ENCODE results near the gene DLG2.

DNA sequence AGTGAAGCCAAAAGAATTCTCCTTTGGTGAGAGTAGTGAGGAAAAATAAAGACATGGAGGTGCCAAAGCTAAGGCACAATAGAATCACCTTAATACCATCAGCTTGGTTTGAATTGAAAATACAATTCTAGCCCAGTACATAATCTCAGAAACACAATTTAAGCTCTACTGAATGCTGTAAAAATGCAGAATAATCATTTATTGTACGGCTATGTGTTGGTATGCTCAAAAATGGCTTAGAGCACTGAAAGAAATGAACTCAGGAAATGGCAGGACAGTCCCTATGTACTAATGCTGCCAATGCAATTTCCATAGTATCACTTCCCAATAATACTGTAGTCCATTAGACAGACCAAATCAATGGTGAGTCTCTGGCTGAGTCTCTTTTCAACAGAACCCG, 798.5 kb downstream of the DLG2 start:
- TF ChIP-seq MEF2D (tag; conservative IDR thresholded peaks at IDR 0.05; ENCODE audit: low read depth) (no peak), POLR2A (conservative IDR thresholded peaks at IDR 0.05) (no peak), POLR2AphosphoS5 (IDR thresholded peaks at IDR 0.05; ENCODE audit: control insufficient read depth, insufficient read depth, low read depth, low read length) (no peak), FOSL1 (tag; conservative IDR thresholded peaks at IDR 0.05) (no peak), SETDB1 (IDR thresholded peaks at IDR 0.05; ENCODE audit: low read length) (no peak)
- TF ChIP-seq, protein P1, sequence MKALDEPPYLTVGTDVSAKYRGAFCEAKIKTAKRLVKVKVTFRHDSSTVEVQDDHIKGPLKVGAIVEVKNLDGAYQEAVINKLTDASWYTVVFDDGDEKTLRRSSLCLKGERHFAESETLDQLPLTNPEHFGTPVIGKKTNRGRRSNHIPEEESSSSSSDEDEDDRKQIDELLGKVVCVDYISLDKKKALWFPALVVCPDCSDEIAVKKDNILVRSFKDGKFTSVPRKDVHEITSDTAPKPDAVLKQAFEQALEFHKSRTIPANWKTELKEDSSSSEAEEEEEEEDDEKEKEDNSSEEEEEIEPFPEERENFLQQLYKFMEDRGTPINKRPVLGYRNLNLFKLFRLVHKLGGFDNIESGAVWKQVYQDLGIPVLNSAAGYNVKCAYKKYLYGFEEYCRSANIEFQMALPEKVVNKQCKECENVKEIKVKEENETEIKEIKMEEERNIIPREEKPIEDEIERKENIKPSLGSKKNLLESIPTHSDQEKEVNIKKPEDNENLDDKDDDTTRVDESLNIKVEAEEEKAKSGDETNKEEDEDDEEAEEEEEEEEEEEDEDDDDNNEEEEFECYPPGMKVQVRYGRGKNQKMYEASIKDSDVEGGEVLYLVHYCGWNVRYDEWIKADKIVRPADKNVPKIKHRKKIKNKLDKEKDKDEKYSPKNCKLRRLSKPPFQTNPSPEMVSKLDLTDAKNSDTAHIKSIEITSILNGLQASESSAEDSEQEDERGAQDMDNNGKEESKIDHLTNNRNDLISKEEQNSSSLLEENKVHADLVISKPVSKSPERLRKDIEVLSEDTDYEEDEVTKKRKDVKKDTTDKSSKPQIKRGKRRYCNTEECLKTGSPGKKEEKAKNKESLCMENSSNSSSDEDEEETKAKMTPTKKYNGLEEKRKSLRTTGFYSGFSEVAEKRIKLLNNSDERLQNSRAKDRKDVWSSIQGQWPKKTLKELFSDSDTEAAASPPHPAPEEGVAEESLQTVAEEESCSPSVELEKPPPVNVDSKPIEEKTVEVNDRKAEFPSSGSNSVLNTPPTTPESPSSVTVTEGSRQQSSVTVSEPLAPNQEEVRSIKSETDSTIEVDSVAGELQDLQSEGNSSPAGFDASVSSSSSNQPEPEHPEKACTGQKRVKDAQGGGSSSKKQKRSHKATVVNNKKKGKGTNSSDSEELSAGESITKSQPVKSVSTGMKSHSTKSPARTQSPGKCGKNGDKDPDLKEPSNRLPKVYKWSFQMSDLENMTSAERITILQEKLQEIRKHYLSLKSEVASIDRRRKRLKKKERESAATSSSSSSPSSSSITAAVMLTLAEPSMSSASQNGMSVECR (CRISPR knock-in tag; IDR thresholded peaks at IDR 0.05): no peak
- TF ChIP-seq, protein P2, sequence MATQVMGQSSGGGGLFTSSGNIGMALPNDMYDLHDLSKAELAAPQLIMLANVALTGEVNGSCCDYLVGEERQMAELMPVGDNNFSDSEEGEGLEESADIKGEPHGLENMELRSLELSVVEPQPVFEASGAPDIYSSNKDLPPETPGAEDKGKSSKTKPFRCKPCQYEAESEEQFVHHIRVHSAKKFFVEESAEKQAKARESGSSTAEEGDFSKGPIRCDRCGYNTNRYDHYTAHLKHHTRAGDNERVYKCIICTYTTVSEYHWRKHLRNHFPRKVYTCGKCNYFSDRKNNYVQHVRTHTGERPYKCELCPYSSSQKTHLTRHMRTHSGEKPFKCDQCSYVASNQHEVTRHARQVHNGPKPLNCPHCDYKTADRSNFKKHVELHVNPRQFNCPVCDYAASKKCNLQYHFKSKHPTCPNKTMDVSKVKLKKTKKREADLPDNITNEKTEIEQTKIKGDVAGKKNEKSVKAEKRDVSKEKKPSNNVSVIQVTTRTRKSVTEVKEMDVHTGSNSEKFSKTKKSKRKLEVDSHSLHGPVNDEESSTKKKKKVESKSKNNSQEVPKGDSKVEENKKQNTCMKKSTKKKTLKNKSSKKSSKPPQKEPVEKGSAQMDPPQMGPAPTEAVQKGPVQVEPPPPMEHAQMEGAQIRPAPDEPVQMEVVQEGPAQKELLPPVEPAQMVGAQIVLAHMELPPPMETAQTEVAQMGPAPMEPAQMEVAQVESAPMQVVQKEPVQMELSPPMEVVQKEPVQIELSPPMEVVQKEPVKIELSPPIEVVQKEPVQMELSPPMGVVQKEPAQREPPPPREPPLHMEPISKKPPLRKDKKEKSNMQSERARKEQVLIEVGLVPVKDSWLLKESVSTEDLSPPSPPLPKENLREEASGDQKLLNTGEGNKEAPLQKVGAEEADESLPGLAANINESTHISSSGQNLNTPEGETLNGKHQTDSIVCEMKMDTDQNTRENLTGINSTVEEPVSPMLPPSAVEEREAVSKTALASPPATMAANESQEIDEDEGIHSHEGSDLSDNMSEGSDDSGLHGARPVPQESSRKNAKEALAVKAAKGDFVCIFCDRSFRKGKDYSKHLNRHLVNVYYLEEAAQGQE (IDR thresholded peaks at IDR 0.05; ENCODE audit: borderline replicate concordance): no peak
- TF ChIP-seq, protein P2 (CRISPR knock-in tag; IDR thresholded peaks at IDR 0.05; ENCODE audit: low read depth): no peak
- TF ChIP-seq, protein P3, sequence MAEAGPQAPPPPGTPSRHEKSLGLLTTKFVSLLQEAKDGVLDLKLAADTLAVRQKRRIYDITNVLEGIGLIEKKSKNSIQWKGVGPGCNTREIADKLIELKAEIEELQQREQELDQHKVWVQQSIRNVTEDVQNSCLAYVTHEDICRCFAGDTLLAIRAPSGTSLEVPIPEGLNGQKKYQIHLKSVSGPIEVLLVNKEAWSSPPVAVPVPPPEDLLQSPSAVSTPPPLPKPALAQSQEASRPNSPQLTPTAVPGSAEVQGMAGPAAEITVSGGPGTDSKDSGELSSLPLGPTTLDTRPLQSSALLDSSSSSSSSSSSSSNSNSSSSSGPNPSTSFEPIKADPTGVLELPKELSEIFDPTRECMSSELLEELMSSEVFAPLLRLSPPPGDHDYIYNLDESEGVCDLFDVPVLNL (CRISPR knock-in tag; IDR thresholded peaks at IDR 0.05; ENCODE audit: low read depth): no peak
- TF ChIP-seq, protein P4, sequence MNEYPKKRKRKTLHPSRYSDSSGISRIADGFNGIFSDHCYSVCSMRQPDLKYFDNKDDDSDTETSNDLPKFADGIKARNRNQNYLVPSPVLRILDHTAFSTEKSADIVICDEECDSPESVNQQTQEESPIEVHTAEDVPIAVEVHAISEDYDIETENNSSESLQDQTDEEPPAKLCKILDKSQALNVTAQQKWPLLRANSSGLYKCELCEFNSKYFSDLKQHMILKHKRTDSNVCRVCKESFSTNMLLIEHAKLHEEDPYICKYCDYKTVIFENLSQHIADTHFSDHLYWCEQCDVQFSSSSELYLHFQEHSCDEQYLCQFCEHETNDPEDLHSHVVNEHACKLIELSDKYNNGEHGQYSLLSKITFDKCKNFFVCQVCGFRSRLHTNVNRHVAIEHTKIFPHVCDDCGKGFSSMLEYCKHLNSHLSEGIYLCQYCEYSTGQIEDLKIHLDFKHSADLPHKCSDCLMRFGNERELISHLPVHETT (CRISPR knock-in tag; conservative IDR thresholded peaks at IDR 0.05 in 1 of 2, IDR thresholded peaks at IDR 0.05 in 1 of 2): no peak
- TF ChIP-seq, protein P5, sequence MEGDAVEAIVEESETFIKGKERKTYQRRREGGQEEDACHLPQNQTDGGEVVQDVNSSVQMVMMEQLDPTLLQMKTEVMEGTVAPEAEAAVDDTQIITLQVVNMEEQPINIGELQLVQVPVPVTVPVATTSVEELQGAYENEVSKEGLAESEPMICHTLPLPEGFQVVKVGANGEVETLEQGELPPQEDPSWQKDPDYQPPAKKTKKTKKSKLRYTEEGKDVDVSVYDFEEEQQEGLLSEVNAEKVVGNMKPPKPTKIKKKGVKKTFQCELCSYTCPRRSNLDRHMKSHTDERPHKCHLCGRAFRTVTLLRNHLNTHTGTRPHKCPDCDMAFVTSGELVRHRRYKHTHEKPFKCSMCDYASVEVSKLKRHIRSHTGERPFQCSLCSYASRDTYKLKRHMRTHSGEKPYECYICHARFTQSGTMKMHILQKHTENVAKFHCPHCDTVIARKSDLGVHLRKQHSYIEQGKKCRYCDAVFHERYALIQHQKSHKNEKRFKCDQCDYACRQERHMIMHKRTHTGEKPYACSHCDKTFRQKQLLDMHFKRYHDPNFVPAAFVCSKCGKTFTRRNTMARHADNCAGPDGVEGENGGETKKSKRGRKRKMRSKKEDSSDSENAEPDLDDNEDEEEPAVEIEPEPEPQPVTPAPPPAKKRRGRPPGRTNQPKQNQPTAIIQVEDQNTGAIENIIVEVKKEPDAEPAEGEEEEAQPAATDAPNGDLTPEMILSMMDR (IDR thresholded peaks at IDR 0.05 in 2 of 3, conservative IDR thresholded peaks at IDR 0.05 in 1 of 3; ENCODE audit: insufficient read depth in 2 of 3, low read depth in 1 of 3, low read length in 3 of 3): no peak

Measured in K562 (cell line).